ENCODE data around the gene LYG2. TPM values are rescaled to one million over a fixed set of nuclear protein-coding genes. Genes with fewer than 3 reads are reported as not detected.

The LYG2 gene
- total RNA-seq, 1 experiment from 2014 or later, result not detected

GRCh38 chr2:99261242-99261641 lies 5.8 kb upstream of the LYG2 start:
- no peak overlapping the region for H3K4me3 ChIP-seq
- intact Hi-C loops (cut with micrococcal nuclease; ENCODE audit: unreplicated experiment), result no loop called here
- POLR2A ChIA-PET (ENCODE audit: unreplicated experiment), result no interaction called here
- no peaks in the 10 kb centered on the region for H3F3A ChIP-seq (ENCODE audit: insufficient read depth, low read depth)
- H3K36me3 ChIP-seq (ENCODE audit: low read depth), result no peaks in the 10 kb centered on the region
- no peak overlapping the region for H2AFZ ChIP-seq
- no peak for DNase-seq
- H3K4me2 ChIP-seq, result no peak overlapping the region
- CTCF ChIA-PET, result no interaction called here
- no peak overlapping the region for H3K27ac ChIP-seq
- peaks cover 3% of the 10 kb centered on the region; the same call in 1 of the 2 replicates for H3K9me3 ChIP-seq (ENCODE audit: insufficient read depth, low read depth)
- H4K20me1 ChIP-seq (ENCODE audit: insufficient read depth), result no peaks in the 10 kb centered on the region
- TF ChIP-seq CTCF (conservative IDR thresholded peaks at IDR 0.05), result no peak
- no peak for TF ChIP-seq EZH2 (IDR thresholded peaks at IDR 0.05; ENCODE audit: low read depth)
- H3K27me3 ChIP-seq (ENCODE audit: insufficient read depth, low read depth), result no peaks in the 10 kb centered on the region
- no peaks in the 10 kb centered on the region for H3K4me1 ChIP-seq (replicated peaks; ENCODE audit: insufficient read depth)
- H3K9me2 ChIP-seq (ENCODE audit: insufficient read depth), result no peaks in the 10 kb centered on the region
- no TSS peak for BruUV-seq (replicated peaks)
- H3K79me2 ChIP-seq (ENCODE audit: low read depth), result no peaks in the 10 kb centered on the region

GRCh38 chr2:99260184-99260583 lies 4.7 kb upstream of the LYG2 start:
- ChIA-PET POLR2A (ENCODE audit: unreplicated experiment) (no interaction called here), CTCF (no interaction called here)
- no peaks in the 10 kb centered on the region for H3K79me2 ChIP-seq (ENCODE audit: low read depth)
- no peak overlapping the region for H3K4me2 ChIP-seq
- H2AFZ ChIP-seq, result no peak overlapping the region
- no TSS peak for BruUV-seq (replicated peaks)
- no peaks in the 10 kb centered on the region for H3K4me1 ChIP-seq (replicated peaks; ENCODE audit: insufficient read depth)
- no peaks in the 10 kb centered on the region for H3K27me3 ChIP-seq (ENCODE audit: insufficient read depth, low read depth)
- no peak overlapping the region for H3K4me3 ChIP-seq
- TF ChIP-seq CTCF (conservative IDR thresholded peaks at IDR 0.05), result no peak
- TF ChIP-seq EZH2 (IDR thresholded peaks at IDR 0.05; ENCODE audit: low read depth), result no peak
- no peaks in the 10 kb centered on the region for H4K20me1 ChIP-seq (ENCODE audit: insufficient read depth)
- no peaks in the 10 kb centered on the region for H3K36me3 ChIP-seq (ENCODE audit: low read depth)
- no peaks in the 10 kb centered on the region for H3F3A ChIP-seq (ENCODE audit: insufficient read depth, low read depth)
- no peak overlapping the region for H3K27ac ChIP-seq
- no peaks in the 10 kb centered on the region for H3K9me2 ChIP-seq (ENCODE audit: insufficient read depth)
- no peak for DNase-seq
- intact Hi-C loops (cut with micrococcal nuclease; ENCODE audit: unreplicated experiment), result no loop called here
- H3K9me3 ChIP-seq (ENCODE audit: insufficient read depth, low read depth), result peaks cover 3% of the 10 kb centered on the region; the same call in 1 of the 2 replicates

GRCh38 chr2:99259465-99259864 lies 4.0 kb upstream of the LYG2 start:
- Histone ChIP-seq H2AFZ (no peak overlapping the region), H3K79me2 (ENCODE audit: low read depth) (no peaks in the 10 kb centered on the region), H3K4me2 (no peak overlapping the region), H3K4me3 (no peak overlapping the region), H4K20me1 (ENCODE audit: insufficient read depth) (no peaks in the 10 kb centered on the region), H3K9me3 (ENCODE audit: insufficient read depth, low read depth) (peaks cover 3% of the 10 kb centered on the region; the same call in 1 of the 2 replicates), H3K4me1 (replicated peaks; ENCODE audit: insufficient read depth) (no peaks in the 10 kb centered on the region), H3K9me2 (ENCODE audit: insufficient read depth) (no peaks in the 10 kb centered on the region), H3K27me3 (ENCODE audit: insufficient read depth, low read depth) (no peaks in the 10 kb centered on the region), H3K36me3 (ENCODE audit: low read depth) (no peaks in the 10 kb centered on the region), H3K27ac (no peak overlapping the region), H3F3A (ENCODE audit: insufficient read depth, low read depth) (no peaks in the 10 kb centered on the region)
- POLR2A ChIA-PET (ENCODE audit: unreplicated experiment), result no interaction called here
- BruUV-seq (replicated peaks), result no TSS peak
- no peak for TF ChIP-seq CTCF (conservative IDR thresholded peaks at IDR 0.05)
- no peak for TF ChIP-seq EZH2 (IDR thresholded peaks at IDR 0.05; ENCODE audit: low read depth)
- DNase-seq, result no peak
- CTCF ChIA-PET, result interaction anchor here (0.6 kb wide), 1 partner anchor 181 kb away, joined by 5 read pairs; no protein-coding TSS in a partner anchor
- intact Hi-C loops (cut with micrococcal nuclease; ENCODE audit: unreplicated experiment), result no loop called here
